Measurements from ENCODE around the gene PRSS22. TPM values are rescaled to one million over a fixed set of nuclear protein-coding genes. Genes with fewer than 3 reads are reported as not detected.
A peak's percentile ranks its signal among the peaks of the same experiment; 100 is the strongest.

The PRSS22 gene
- polyA plus RNA-seq, 1 of the 3 experiments (the other 2 are of a cell fraction), result not detected

- TF ChIP-seq TCF12 (IDR thresholded peaks at IDR 0.05) (peak; percentile 87), GATA2 (CRISPR knock-in tag; IDR thresholded peaks at IDR 0.05) (no peak), RFX5 (IDR thresholded peaks at IDR 0.05; ENCODE audit: low read length) (no peak), FOSL2 (IDR thresholded peaks at IDR 0.05; ENCODE audit: borderline replicate concordance, low read depth) (peak; percentile 82), POLR2AphosphoS5 (IDR thresholded peaks at IDR 0.05; ENCODE audit: low read depth, low read length) (peak; percentile 46; the same call in 1 of the 2 replicates), CTCF (IDR thresholded peaks at IDR 0.05) (no peak), TEAD4 (IDR thresholded peaks at IDR 0.05; ENCODE audit: borderline replicate concordance, insufficient read depth) (peak; percentile 87), RXRA (IDR thresholded peaks at IDR 0.05; ENCODE audit: borderline replicate concordance, low read depth) (peak; percentile 89; the same call in 1 of the 2 replicates), GABPA (IDR thresholded peaks at IDR 0.05; ENCODE audit: low read depth) (0 out of 2 replicates have a peak, but pooled peaks have one; percentile 31), CHD2 (IDR thresholded peaks at IDR 0.05; ENCODE audit: low read length, partially characterized antibody) (no peak), NFIC (IDR thresholded peaks at IDR 0.05; ENCODE audit: borderline replicate concordance) (peak; percentile 87)
Measured at GRCh38 chr16:2835638-2836493, 22.1 kb downstream of the PRSS22 start (continued).

GRCh38 chr16:2834968-2835367, 23.0 kb downstream of the PRSS22 start:
- ChIA-PET POLR2A (no interaction called here), CTCF (no interaction called here)
- no peak overlapping the region for H3K9ac ChIP-seq
- H3K9me3 ChIP-seq, result no peaks in the 10 kb centered on the region
- H2AFZ ChIP-seq (ENCODE audit: low read depth), result no peak overlapping the region
- no peaks in the 10 kb centered on the region for H4K20me1 ChIP-seq (ENCODE audit: insufficient read depth)
- H3K9me2 ChIP-seq, result no peaks in the 10 kb centered on the region
- WGBS (ENCODE audit: low lambda C conversion rate), result 63% methylated on average over 3 of the region's 3 CpGs
- TF ChIP-seq JUND (IDR thresholded peaks at IDR 0.05), result no peak
- no peak for TF ChIP-seq NRF1 (IDR thresholded peaks at IDR 0.05; ENCODE audit: low read depth, low read length)
- TF ChIP-seq MAX (IDR thresholded peaks at IDR 0.05; ENCODE audit: low read depth), result no peak
- TF ChIP-seq SIN3A (IDR thresholded peaks at IDR 0.05; ENCODE audit: borderline replicate concordance, low read depth, low read length), result no peak
- no peak for TF ChIP-seq MEF2A (IDR thresholded peaks at IDR 0.05; ENCODE audit: borderline replicate concordance, low read depth)
- no peak for TF ChIP-seq YY1 (IDR thresholded peaks at IDR 0.05; ENCODE audit: low read depth)
- TF ChIP-seq FOXJ3 (CRISPR knock-in tag; IDR thresholded peaks at IDR 0.05), result no peak
- TF ChIP-seq FOSL2 (IDR thresholded peaks at IDR 0.05; ENCODE audit: borderline replicate concordance, low read depth), result no peak
- no peak for TF ChIP-seq IRF3 (IDR thresholded peaks at IDR 0.05; ENCODE audit: low read depth, low read length)
- no peak for TF ChIP-seq CTCF (IDR thresholded peaks at IDR 0.05)
- TF ChIP-seq RFX5 (IDR thresholded peaks at IDR 0.05; ENCODE audit: low read length), result no peak
- no peak for TF ChIP-seq NFIC (IDR thresholded peaks at IDR 0.05; ENCODE audit: borderline replicate concordance)
- no peak for TF ChIP-seq GATA2 (CRISPR knock-in tag; IDR thresholded peaks at IDR 0.05)
- H3K4me2 ChIP-seq, result no peak overlapping the region
- H3K4me3 ChIP-seq (ENCODE audit: low read depth in 2 of 2, low read length in 1 of 2), result no peak overlapping the region
- no peaks in the 10 kb centered on the region for H3K36me3 ChIP-seq (replicated peaks in 1 of 2; ENCODE audit: control insufficient read depth in 1 of 2, insufficient read depth in 2 of 2, low read length in 1 of 2)
- H3F3A ChIP-seq (replicated peaks; ENCODE audit: insufficient read depth), result peaks cover 9% of the 10 kb centered on the region
- peaks cover 4 to 6% of the 10 kb centered on the region in 2 experiments; a peak in 1 of 4 replicates for H3K4me1 ChIP-seq (ENCODE audit: control insufficient read depth in 1 of 2, insufficient read depth in 2 of 2, low read depth in 1 of 2, low read length in 1 of 2)
- DNase-seq, result no peak
- H3K27me3 ChIP-seq (ENCODE audit: insufficient read depth), result no peaks in the 10 kb centered on the region; the same call in 1 of the 2 replicates
- H3K27ac ChIP-seq (ENCODE audit: low read depth in 2 of 2, low read length in 1 of 2), result no peak overlapping the region; a peak in 1 of 4 replicates
- H3K79me2 ChIP-seq (ENCODE audit: insufficient read depth), result no peaks in the 10 kb centered on the region

Data from SK-N-SH (cell line).